ENCODE results near the gene LGALS3. TPM values are rescaled to one million over a fixed set of nuclear protein-coding genes. Genes with fewer than 3 reads are reported as not detected.

The LGALS3 gene
- polyA plus RNA-seq, 2 of the 4 experiments (the other 2 are of a cell fraction): 60.2 to 61.0 TPM

DNA sequence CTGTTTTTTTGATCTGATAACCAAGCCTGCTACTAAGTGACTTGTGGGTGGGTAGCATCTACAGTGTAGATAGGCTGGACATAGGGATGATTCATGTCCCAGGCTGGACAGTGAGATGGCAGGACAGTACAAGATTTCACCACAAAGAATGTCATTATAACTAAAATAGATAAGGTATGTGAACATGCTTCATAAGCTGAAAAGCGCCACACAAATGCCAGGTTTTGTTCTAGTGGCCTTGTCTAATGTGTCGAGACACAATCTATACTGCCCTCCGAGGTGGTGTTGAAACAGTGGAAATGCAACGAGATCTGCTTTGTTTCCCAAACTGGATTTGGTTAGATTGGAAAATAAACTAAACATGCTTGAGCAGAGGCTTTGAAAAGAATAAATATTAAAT lies 4.4 kb downstream of the LGALS3 start:
- FAIRE-seq (no peak), DNase-seq (ENCODE audit: low read depth in 1 of 2, low spot score in 1 of 2) (no peak), ATAC-seq (no peak)
- ChIA-PET POLR2A (no interaction called here), CTCF (interaction anchor here (1.0 to 1.7 kb wide), 4 partner anchors 28 to 82 kb away, joined by 3 to 11 read pairs (median 4); partner anchors contain the start of gene MAPK1IP1L)
- Histone ChIP-seq H3K4me2 (no peak overlapping the region), H3K9me3 (no peaks in the 10 kb centered on the region), H3K4me1 (peaks cover 2% of the 10 kb centered on the region), H3K4me3 (no peak overlapping the region), H3K27ac (no peak overlapping the region)
- WGBS (ENCODE audit: missing lambda C conversion rate): 90% methylated on average over 4 of the region's 4 CpGs
- TF ChIP-seq HOXB5 (CRISPR knock-in tag; IDR thresholded peaks at IDR 0.05) (no peak), E2F6 (IDR thresholded peaks at IDR 0.05; ENCODE audit: borderline replicate concordance, low read depth) (no peak), CHD2 (IDR thresholded peaks at IDR 0.05; ENCODE audit: low read length, partially characterized antibody) (no peak), MAFK (IDR thresholded peaks at IDR 0.05; ENCODE audit: partially characterized antibody) (no peak), FOSL2 (IDR thresholded peaks at IDR 0.05) (no peak), FOSL2 (CRISPR knock-in tag; IDR thresholded peaks at IDR 0.05) (no peak), CBX2 (IDR thresholded peaks at IDR 0.05; ENCODE audit: borderline replicate concordance, low read depth) (no peak), ATOH8 (CRISPR knock-in tag; IDR thresholded peaks at IDR 0.05; ENCODE audit: low read depth) (no peak), POLR2A (IDR thresholded peaks at IDR 0.05; ENCODE audit: low read length) (no peak), EHMT2 (IDR thresholded peaks at IDR 0.05; ENCODE audit: low read depth) (no peak), MAZ (IDR thresholded peaks at IDR 0.05; ENCODE audit: borderline replicate concordance, low read depth, low read length) (no peak)
- TF ChIP-seq, protein P1, sequence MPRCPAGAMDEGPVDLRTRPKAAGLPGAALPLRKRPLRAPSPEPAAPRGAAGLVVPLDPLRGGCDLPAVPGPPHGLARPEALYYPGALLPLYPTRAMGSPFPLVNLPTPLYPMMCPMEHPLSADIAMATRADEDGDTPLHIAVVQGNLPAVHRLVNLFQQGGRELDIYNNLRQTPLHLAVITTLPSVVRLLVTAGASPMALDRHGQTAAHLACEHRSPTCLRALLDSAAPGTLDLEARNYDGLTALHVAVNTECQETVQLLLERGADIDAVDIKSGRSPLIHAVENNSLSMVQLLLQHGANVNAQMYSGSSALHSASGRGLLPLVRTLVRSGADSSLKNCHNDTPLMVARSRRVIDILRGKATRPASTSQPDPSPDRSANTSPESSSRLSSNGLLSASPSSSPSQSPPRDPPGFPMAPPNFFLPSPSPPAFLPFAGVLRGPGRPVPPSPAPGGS (IDR thresholded peaks at IDR 0.05): no peak

DNA sequence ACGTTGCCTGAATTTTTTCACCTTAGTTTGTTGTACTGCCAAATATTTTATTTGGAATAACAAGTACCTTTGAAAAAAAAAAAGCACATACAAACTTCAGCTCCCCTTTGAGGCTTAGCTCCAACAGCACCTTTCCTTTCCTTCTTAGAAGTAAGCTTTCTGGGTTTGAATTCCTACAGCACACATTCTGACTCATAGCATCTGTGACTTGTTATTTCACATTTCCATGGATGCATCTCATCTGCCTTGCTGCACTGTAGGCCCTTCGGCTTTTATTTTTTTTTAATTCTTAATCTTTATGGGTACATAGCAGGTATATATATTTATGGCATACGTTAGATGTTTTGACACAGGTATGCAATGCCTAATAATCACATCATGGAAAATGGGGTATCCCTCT lies 7.2 kb downstream of the LGALS3 start:
- ATAC-seq (no peak), DNase-seq (ENCODE audit: low read depth in 1 of 2, low spot score in 1 of 2) (no peak), FAIRE-seq (no peak)
- ChIA-PET POLR2A (no interaction called here), CTCF (interaction anchor here (1.1 to 3.6 kb wide), 2 partner anchors 24 to 47 kb away, joined by 4 to 22 read pairs; no protein-coding TSS in a partner anchor)
- Histone ChIP-seq H3K4me3 (no peak overlapping the region), H3K4me1 (no peaks in the 10 kb centered on the region), H3K4me2 (no peak overlapping the region), H3K9me3 (no peaks in the 10 kb centered on the region), H3K27ac (no peak overlapping the region)
- WGBS (ENCODE audit: missing lambda C conversion rate): 91% methylated on average over 3 of the region's 3 CpGs
- no peak for TF ChIP-seq MAFK (IDR thresholded peaks at IDR 0.05; ENCODE audit: partially characterized antibody)
- TF ChIP-seq ZNF302 (CRISPR knock-in tag; IDR thresholded peaks at IDR 0.05): no peak
- no peak for TF ChIP-seq ESRRA (IDR thresholded peaks at IDR 0.05; ENCODE audit: borderline replicate concordance, low read length)
- TF ChIP-seq CHD4 (IDR thresholded peaks at IDR 0.05; ENCODE audit: borderline replicate concordance): no peak

- FAIRE-seq (no peak), ATAC-seq (no peak), DNase-seq (ENCODE audit: low read depth in 1 of 2, low spot score in 1 of 2) (no peak)
- TF ChIP-seq POLR2AphosphoS2 (conservative IDR thresholded peaks at IDR 0.05; ENCODE audit: low read length) (no peak), REST (IDR thresholded peaks at IDR 0.05) (no peak), SREBF2 (IDR thresholded peaks at IDR 0.05) (no peak), PHF8 (IDR thresholded peaks at IDR 0.05; ENCODE audit: borderline replicate concordance, low read depth) (no peak), E2F6 (IDR thresholded peaks at IDR 0.05; ENCODE audit: borderline replicate concordance, low read depth) (no peak), ZSCAN20 (CRISPR knock-in tag; IDR thresholded peaks at IDR 0.05) (no peak), SMC3 (IDR thresholded peaks at IDR 0.05) (no peak)
- TF ChIP-seq, protein P2, sequence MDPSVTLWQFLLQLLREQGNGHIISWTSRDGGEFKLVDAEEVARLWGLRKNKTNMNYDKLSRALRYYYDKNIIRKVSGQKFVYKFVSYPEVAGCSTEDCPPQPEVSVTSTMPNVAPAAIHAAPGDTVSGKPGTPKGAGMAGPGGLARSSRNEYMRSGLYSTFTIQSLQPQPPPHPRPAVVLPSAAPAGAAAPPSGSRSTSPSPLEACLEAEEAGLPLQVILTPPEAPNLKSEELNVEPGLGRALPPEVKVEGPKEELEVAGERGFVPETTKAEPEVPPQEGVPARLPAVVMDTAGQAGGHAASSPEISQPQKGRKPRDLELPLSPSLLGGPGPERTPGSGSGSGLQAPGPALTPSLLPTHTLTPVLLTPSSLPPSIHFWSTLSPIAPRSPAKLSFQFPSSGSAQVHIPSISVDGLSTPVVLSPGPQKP (IDR thresholded peaks at IDR 0.05; ENCODE audit: low read depth, low read length): no peak
These were observed 8.1 kb downstream of the LGALS3 start for GRCh38 chr14:55136885-55137786.

More at GRCh38 chr14:55136885-55137786, 8.1 kb downstream of the LGALS3 start:
- ChIA-PET CTCF (interaction anchor here (1.0 to 3.6 kb wide), 7 partner anchors 10 to 85 kb away, joined by 3 to 22 read pairs (median 4); partner anchors contain the start of gene MAPK1IP1L), POLR2A (no interaction called here)
- Histone ChIP-seq H3K4me2 (no peak overlapping the region), H3K27ac (no peak overlapping the region), H3K4me1 (no peaks in the 10 kb centered on the region), H3K4me3 (no peak overlapping the region), H3K9me3 (no peaks in the 10 kb centered on the region)
- 92% methylated on average over 12 of the region's 12 CpGs for WGBS (ENCODE audit: missing lambda C conversion rate)
